Hepatocyte (in vitro differentiated cells): ENCODE results near the gene UTF1. TPM values are rescaled to one million over a fixed set of nuclear protein-coding genes. Genes with fewer than 3 reads are reported as not detected.

Experiments used
- DNase-seq: peaks from one replicate; pipeline ENCODE4 v3.0.0-alpha.2; 2016; ENCODE audit warnings: low spot score
- H2AFZ ChIP-seq: fragments of 200-600 bp; sonication (generic); 2 replicates; pipeline ENCODE4 v1.6.0; 2016; ENCODE audit warnings: antibody characterized with exemption, mild to moderate bottlenecking
- H3K27ac ChIP-seq: fragments of 200-600 bp; sonication (generic); 2 replicates; pipeline ENCODE4 v1.5.1; 2016; ENCODE audit warnings: mild to moderate bottlenecking
- H3K27me3 ChIP-seq: fragments of 200-600 bp; sonication (generic); 2 replicates; pipeline ENCODE4 v1.6.1; 2016
- H3K36me3 ChIP-seq: fragments of 200-600 bp; sonication (generic); replicated peaks from 2 replicates; pipeline ENCODE4 v1.5.1; 2016; ENCODE audit warnings: low read depth; ENCODE audit not compliant: insufficient read depth
- H3K4me1 ChIP-seq: fragments of 200-600 bp; sonication (generic); 2 replicates; pipeline ENCODE4 v1.5.1; 2016; ENCODE audit warnings: mild to moderate bottlenecking, moderate library complexity; ENCODE audit not compliant: insufficient read depth
- H3K4me2 ChIP-seq: fragments of 200-600 bp; sonication (generic); 2 replicates; pipeline ENCODE4 v1.6.0; 2016
- H3K4me3 ChIP-seq: fragments of 200-600 bp; sonication (generic); 2 replicates; pipeline ENCODE4 v1.5.1; 2016; ENCODE audit warnings: mild to moderate bottlenecking
- H3K79me2 ChIP-seq: fragments of 200-600 bp; sonication (generic); 2 replicates; pipeline ENCODE4 v1.6.0; 2017; ENCODE audit warnings: mild to moderate bottlenecking
- H3K9me2 ChIP-seq: fragments of 200-600 bp; sonication (generic); replicated peaks from 2 replicates; pipeline ENCODE4 v1.6.0; 2017; ENCODE audit warnings: mild to moderate bottlenecking; ENCODE audit not compliant: insufficient read depth
- H3K9me3 ChIP-seq: fragments of 200-600 bp; sonication (generic); 2 replicates; pipeline ENCODE4 v1.5.1; 2016; ENCODE audit warnings: low read depth, mild to moderate bottlenecking
- H4K20me1 ChIP-seq: fragments of 200-600 bp; sonication (generic); 2 replicates; pipeline ENCODE4 v1.6.0; 2016; ENCODE audit warnings: mild to moderate bottlenecking; ENCODE audit not compliant: insufficient read depth, poor library complexity, severe bottlenecking
- EZH2 ChIP-seq: fragments of 200-600 bp; sonication (generic); IDR thresholded peaks from 2 replicates; pipeline ENCODE4 v1.6.1; 2016; ENCODE audit warnings: antibody characterized with exemption, mild to moderate bottlenecking, borderline replicate concordance
- EZH2phosphoT487 ChIP-seq: fragments of 200-600 bp; sonication (generic); IDR thresholded peaks from one replicate; pipeline ENCODE4 v1.6.1; 2018; ENCODE audit warnings: antibody characterized with exemption, mild to moderate bottlenecking, low read depth, moderate library complexity; ENCODE audit not compliant: unreplicated experiment, severe bottlenecking
- WGBS: methylation state at CpG from one replicate; pipeline ENCODE4 v1.1.6; 2016; ENCODE audit warnings: low lambda C conversion rate; ENCODE audit errors: missing lambda C conversion rate; 5-methylcytosine and 5-hydroxymethylcytosine counted together
- polyA plus RNA-seq: library from polyadenylated mRNA; unstranded; fragments of >200 nt; fragmentation: Nextera tagmentation; extraction: Ambion mirVana; gene quantifications from 2 replicates; pipeline ENCODE4 v1.2.1, GENCODE V29; 2016
- total RNA-seq: library from RNA; depleted of rRNA; stranded (reverse); fragments of >200 nt; gene quantifications from 2 replicates; pipeline ENCODE4 v1.2.3, GENCODE V29; 2014
- TF ChIP-seq, protein P1 (sequence below): fragments of 200-600 bp; sonication (generic); IDR thresholded peaks from 2 replicates; pipeline ENCODE4 v1.5.1; 2016; ENCODE audit warnings: antibody characterized with exemption, mild to moderate bottlenecking; ENCODE audit not compliant: poor library complexity

The UTF1 gene
- total and polyA plus RNA-seq, 2 experiments from 2014 or later, result not detected

DNA sequence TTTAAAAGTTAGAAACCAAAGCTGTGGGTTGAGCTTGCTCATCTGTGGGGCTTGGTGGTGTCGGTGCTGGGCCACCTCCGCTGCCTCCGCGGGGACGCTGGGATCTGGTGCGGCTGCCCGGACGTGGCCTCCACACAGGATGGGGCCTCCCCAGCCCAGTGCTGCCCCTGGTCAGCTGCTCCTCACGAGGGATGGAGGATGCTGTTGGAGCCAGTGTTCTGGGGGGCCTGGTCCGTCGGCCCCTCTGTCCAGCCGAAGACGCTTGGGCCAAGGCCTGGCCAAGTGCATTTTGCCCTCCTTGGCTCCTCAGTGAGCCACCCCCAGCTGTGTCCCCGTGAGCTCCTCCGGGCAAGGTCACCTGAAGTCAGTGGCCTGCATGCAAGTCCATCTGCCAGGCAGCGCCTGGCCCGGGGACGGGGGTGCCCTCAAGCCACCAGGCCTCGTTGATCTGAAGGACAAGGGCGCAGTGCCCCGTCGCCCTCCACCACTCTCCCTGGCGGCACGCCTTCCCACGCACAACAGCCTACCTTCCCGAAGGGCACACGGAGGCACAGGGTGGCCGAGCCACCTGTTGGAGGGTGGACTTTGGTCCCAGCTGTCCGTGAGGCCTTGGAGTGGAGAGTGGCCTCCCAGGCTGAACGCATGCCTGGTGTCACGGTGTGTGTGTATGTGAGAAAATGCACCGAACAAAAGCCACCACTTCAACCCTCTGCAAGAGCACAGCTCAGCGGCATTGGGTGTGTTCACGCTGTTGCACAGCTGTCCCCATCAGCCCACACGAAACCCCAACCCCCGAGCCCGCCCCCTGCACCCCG lies 42.7 kb upstream of the UTF1 start:
- Histone ChIP-seq H3K9me3 (no peaks in the 10 kb centered on the region), H3K4me2 (no peak overlapping the region), H3K9me2 (no peaks in the 10 kb centered on the region), H3K4me3 (no peak overlapping the region), H3K27ac (no peak overlapping the region), H3K4me1 (no peaks in the 10 kb centered on the region), H4K20me1 (no peaks in the 10 kb centered on the region), H3K79me2 (no peaks in the 10 kb centered on the region), H3K27me3 (no peaks in the 10 kb centered on the region), H2AFZ (no peak overlapping the region), H3K36me3 (no peaks in the 10 kb centered on the region)
- TF ChIP-seq EZH2phosphoT487 (no peak), EZH2 (no peak)
- TF ChIP-seq, protein P1, sequence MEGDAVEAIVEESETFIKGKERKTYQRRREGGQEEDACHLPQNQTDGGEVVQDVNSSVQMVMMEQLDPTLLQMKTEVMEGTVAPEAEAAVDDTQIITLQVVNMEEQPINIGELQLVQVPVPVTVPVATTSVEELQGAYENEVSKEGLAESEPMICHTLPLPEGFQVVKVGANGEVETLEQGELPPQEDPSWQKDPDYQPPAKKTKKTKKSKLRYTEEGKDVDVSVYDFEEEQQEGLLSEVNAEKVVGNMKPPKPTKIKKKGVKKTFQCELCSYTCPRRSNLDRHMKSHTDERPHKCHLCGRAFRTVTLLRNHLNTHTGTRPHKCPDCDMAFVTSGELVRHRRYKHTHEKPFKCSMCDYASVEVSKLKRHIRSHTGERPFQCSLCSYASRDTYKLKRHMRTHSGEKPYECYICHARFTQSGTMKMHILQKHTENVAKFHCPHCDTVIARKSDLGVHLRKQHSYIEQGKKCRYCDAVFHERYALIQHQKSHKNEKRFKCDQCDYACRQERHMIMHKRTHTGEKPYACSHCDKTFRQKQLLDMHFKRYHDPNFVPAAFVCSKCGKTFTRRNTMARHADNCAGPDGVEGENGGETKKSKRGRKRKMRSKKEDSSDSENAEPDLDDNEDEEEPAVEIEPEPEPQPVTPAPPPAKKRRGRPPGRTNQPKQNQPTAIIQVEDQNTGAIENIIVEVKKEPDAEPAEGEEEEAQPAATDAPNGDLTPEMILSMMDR, result no peak
- 87% methylated on average over 30 of the region's 38 CpGs for WGBS
- no peak for DNase-seq

DNA sequence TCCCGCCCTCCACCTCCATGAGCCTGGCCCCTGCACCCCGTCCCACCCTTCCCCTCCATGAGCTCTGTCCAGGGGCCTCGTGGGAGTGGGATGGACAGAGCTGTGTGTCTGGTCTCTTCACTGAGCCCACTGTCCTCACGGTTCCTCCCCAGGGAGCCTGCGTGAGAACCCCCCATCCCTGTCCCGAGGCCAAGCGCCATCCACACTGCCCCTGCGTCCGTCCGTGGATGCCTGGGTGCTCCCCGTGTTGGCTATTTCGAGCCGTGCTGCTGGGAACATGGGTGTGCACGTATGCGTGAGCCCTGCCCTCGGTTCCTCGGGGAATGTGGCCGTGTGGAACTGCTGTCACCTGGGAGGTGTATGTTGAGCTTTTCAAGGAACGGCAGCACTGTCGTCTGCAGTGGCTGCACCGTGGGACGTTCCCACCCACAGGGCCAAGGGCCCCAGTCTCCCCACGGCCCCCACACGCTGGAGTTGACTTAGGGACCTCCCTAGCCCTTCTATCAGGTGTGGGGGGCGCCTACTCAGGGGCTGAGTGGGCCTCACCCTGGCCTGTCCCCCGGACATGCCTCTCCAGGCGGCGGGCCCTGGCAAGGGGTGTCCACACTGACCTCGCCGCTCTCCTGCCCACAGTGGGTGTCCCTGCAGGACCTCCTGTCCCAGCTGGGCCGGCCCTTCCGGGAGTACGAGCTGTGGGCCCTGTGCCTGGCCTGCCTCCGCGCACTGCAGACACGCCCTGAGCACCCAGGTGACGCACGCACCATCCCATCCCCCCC lies 41.9 kb upstream of the UTF1 start:
- Histone ChIP-seq H3K9me3 (no peaks in the 10 kb centered on the region), H3K4me1 (no peaks in the 10 kb centered on the region), H3K79me2 (no peaks in the 10 kb centered on the region), H3K27ac (no peak overlapping the region), H4K20me1 (no peaks in the 10 kb centered on the region), H2AFZ (no peak overlapping the region), H3K9me2 (no peaks in the 10 kb centered on the region), H3K4me2 (no peak overlapping the region), H3K36me3 (no peaks in the 10 kb centered on the region), H3K27me3 (no peaks in the 10 kb centered on the region), H3K4me3 (no peak overlapping the region)
- no peak for DNase-seq
- TF ChIP-seq, protein P1, result no peak
- no peak for TF ChIP-seq EZH2phosphoT487
- TF ChIP-seq EZH2, result no peak
- WGBS, result 87% methylated on average over 24 of the region's 38 CpGs

DNA sequence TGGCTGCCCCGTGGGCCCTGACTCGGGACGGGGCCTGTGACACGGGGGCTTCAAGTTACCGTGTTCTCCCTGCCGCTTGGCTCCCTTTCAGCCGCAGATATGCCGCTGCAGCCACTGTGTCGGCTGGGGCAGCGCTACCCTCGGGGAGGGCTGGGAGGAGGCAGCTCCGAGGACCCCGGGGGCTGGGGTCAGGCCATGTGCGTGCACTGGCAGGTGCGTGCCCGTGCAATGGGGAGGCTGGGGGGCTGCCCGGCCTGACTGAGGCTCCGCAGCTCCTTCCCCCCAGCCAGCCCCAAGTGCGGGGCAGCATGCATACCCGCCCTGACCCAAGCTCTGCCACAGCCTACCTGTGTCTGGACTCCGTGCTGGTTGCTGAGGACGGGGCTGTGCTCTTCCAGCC lies 40.8 kb upstream of the UTF1 start:
- TF ChIP-seq EZH2 (no peak), EZH2phosphoT487 (no peak)
- TF ChIP-seq, protein P1, result no peak
- Histone ChIP-seq H3K36me3 (no peaks in the 10 kb centered on the region), H3K9me2 (no peaks in the 10 kb centered on the region), H3K79me2 (no peaks in the 10 kb centered on the region), H3K9me3 (no peaks in the 10 kb centered on the region), H3K4me2 (no peak overlapping the region), H3K4me3 (no peak overlapping the region), H3K27me3 (no peaks in the 10 kb centered on the region), H3K4me1 (no peaks in the 10 kb centered on the region), H4K20me1 (no peaks in the 10 kb centered on the region), H3K27ac (no peak overlapping the region), H2AFZ (no peak overlapping the region)
- DNase-seq, result no peak
- 93% methylated on average over 17 of the region's 22 CpGs for WGBS
